K562 (cell line): ENCODE measurements around the gene KCNB1.

Experiments
- BHLHE40 ChIP-seq: IDR thresholded peaks from 2 replicates; pipeline ENCODE4 v1.6.1; 2011; ENCODE audit warnings: low read length, improper control_type of control experiment
- CREB5 ChIP-seq: fragments of 250-450 bp; sonication (Bioruptor Pico); IDR thresholded peaks from 2 replicates; pipeline ENCODE4 v1.5.0; 2020; ENCODE audit warnings: mild to moderate bottlenecking
- CTCF ChIP-seq, 3 experiments: IDR thresholded peaks in 2 of 3; conservative IDR thresholded peaks in 1 of 3; 2 replicates each; pipeline ENCODE4 v1.5.1; 2011 to 2012; ENCODE audit warnings: low read length in 3 of 3, mild to moderate bottlenecking in 3 of 3, control low read depth in 2 of 3, improper control_type of control experiment in 1 of 3, inconsistent platforms in 1 of 3, low read depth in 1 of 3, mixed read lengths in 1 of 3, moderate library complexity in 1 of 3; ENCODE audit not compliant: insufficient read depth in 2 of 3
- MTF1 ChIP-seq: fragments of 250-450 bp; sonication (Bioruptor Pico); IDR thresholded peaks from 2 replicates; pipeline ENCODE4 v1.9.0; 2021; ENCODE audit warnings: moderate library complexity, mild to moderate bottlenecking, inconsistent platforms, borderline replicate concordance
- SMARCA4 ChIP-seq: fragments of 450-650 bp; IDR thresholded peaks from 2 replicates; pipeline ENCODE4 v1.6.1; 2016
- TBL1XR1 ChIP-seq, 2 experiments: IDR thresholded peaks; 2 replicates each; pipeline ENCODE4 v1.6.1; 2012; ENCODE audit warnings: improper control_type of control experiment in 2 of 2, low read length in 2 of 2, mild to moderate bottlenecking in 1 of 2
- TBP ChIP-seq: optimal IDR thresholded peaks from 2 replicates; pipeline ENCODE3; 2011; ENCODE audit warnings: low read depth, low read length, improper control_type of control experiment
- USF1 ChIP-seq: sonication (generic); formaldehyde crosslinking; IDR thresholded peaks from 2 replicates; pipeline ENCODE4 v1.9.0; 2022; ENCODE audit warnings: mild to moderate bottlenecking, missing genetic modification reagents
- ZBTB33 ChIP-seq: sonication (generic); formaldehyde crosslinking; IDR thresholded peaks from 2 replicates; pipeline ENCODE4 v1.8.1; 2023; ENCODE audit warnings: mild to moderate bottlenecking, missing genetic modification reagents
- ZNF609 ChIP-seq: sonication (generic); formaldehyde crosslinking; IDR thresholded peaks from 2 replicates; pipeline ENCODE4 v1.8.1; 2023; ENCODE audit warnings: missing genetic modification reagents, mild to moderate bottlenecking, borderline replicate concordance

- no peak for TF ChIP-seq CREB5 (CRISPR knock-in tag)
- no peak for TF ChIP-seq TBL1XR1 (IDR thresholded peaks at IDR 0.05; ENCODE audit: low read length in 2 of 2)
- TF ChIP-seq CTCF (IDR thresholded peaks at IDR 0.05 in 2 of 3, conservative IDR thresholded peaks at IDR 0.05 in 1 of 3; ENCODE audit: insufficient read depth in 2 of 3, low read depth in 1 of 3, low read length in 3 of 3) = no peak
- no peak for TF ChIP-seq MTF1
- TF ChIP-seq BHLHE40 = no peak
- no peak for TF ChIP-seq ZBTB33 (CRISPR knock-in tag)
- no peak for TF ChIP-seq TBP
- TF ChIP-seq USF1 = no peak
- no peak for TF ChIP-seq SMARCA4
- no peak for TF ChIP-seq ZNF609
Measured at GRCh38 chr20:49412254-49412653, 70.2 kb downstream of the KCNB1 start.
